A673 (cell line): ENCODE measurements around the gene PFKFB3.

Source experiments
- EZH2 ChIP-seq: fragments of 200-600 bp; sonication (generic); IDR thresholded peaks from 2 replicates; pipeline ENCODE4 v1.6.1; 2017; ENCODE audit warnings: borderline replicate concordance, low read depth, mild to moderate bottlenecking, mixed read lengths, antibody characterized with exemption, low read length; ENCODE audit not compliant: poor library complexity, severe bottlenecking
- TF ChIP-seq, protein P1 (sequence below): fragments of 300-800, 200-600 bp; sonication (generic); conservative IDR thresholded peaks from 2 replicates; pipeline ENCODE4 v1.5.1; 2017; ENCODE audit warnings: low read depth, mild to moderate bottlenecking, antibody characterized with exemption, low read length, moderate library complexity, mixed read lengths

DNA sequence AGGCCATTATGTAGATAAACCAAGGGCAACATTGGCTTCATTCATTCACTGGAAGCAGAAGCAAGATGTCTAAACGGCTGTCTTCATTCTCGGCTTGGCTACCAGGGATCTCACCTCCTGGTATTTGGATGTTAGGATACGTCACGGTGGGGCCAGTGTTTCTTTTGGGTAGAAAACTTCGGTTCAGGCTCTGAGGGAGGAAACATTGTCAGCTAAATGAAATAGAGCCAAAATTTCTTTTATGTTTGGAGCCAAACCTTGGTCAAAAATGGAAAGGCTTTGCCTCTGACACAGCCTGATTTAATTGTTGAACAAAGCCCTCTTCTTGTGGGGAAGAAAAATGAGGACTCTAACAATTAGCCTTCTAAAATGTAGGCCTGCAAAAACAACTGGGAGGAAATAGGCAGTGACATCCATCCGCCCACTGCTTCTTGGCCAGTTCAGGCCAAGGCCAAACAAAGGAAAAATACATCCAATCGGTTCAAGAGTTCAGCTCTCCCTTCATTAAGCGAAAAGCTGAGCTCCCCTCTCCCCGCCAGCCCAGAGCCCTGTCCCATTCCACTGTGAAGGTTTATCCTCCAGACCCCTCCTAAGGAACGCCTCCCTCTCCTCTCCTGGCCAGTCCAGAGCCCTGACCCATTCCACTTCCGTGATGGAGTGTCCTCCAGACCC is 44.4 kb downstream of the PFKFB3 start:
- TF ChIP-seq, protein P1, sequence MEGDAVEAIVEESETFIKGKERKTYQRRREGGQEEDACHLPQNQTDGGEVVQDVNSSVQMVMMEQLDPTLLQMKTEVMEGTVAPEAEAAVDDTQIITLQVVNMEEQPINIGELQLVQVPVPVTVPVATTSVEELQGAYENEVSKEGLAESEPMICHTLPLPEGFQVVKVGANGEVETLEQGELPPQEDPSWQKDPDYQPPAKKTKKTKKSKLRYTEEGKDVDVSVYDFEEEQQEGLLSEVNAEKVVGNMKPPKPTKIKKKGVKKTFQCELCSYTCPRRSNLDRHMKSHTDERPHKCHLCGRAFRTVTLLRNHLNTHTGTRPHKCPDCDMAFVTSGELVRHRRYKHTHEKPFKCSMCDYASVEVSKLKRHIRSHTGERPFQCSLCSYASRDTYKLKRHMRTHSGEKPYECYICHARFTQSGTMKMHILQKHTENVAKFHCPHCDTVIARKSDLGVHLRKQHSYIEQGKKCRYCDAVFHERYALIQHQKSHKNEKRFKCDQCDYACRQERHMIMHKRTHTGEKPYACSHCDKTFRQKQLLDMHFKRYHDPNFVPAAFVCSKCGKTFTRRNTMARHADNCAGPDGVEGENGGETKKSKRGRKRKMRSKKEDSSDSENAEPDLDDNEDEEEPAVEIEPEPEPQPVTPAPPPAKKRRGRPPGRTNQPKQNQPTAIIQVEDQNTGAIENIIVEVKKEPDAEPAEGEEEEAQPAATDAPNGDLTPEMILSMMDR = no peak
- TF ChIP-seq EZH2 = no peak
